SK-N-SH (cell line): ENCODE measurements around the gene ARHGDIB.
A peak's percentile ranks its signal among the peaks of the same experiment; 100 is the strongest.

ENCODE experiments used
- FOXM1 ChIP-seq: IDR thresholded peaks from 2 replicates; pipeline ENCODE4 v1.4.0; 2012; ENCODE audit warnings: low read depth, mild to moderate bottlenecking
- JUND ChIP-seq: IDR thresholded peaks from 2 replicates; pipeline ENCODE4 v1.4.0; 2012
- POLR2AphosphoS5 ChIP-seq: IDR thresholded peaks from 2 replicates; pipeline ENCODE4 v1.6.1; 2012; ENCODE audit warnings: low read depth, low read length
- RCOR1 ChIP-seq: fragments of 150-350 bp; IDR thresholded peaks from 2 replicates; pipeline ENCODE4 v1.6.1; 2017; ENCODE audit warnings: antibody characterized with exemption, low read length
- TF ChIP-seq, protein P1 (sequence below): fragments of 200-600 bp; sonication (generic); IDR thresholded peaks from 2 replicates; pipeline ENCODE4 v1.6.1; 2017; ENCODE audit warnings: antibody characterized with exemption, mild to moderate bottlenecking, moderate library complexity
- TF ChIP-seq, protein P2 (sequence below): IDR thresholded peaks from 2 replicates; pipeline ENCODE4 v1.4.0; 2012; ENCODE audit warnings: low read depth

DNA sequence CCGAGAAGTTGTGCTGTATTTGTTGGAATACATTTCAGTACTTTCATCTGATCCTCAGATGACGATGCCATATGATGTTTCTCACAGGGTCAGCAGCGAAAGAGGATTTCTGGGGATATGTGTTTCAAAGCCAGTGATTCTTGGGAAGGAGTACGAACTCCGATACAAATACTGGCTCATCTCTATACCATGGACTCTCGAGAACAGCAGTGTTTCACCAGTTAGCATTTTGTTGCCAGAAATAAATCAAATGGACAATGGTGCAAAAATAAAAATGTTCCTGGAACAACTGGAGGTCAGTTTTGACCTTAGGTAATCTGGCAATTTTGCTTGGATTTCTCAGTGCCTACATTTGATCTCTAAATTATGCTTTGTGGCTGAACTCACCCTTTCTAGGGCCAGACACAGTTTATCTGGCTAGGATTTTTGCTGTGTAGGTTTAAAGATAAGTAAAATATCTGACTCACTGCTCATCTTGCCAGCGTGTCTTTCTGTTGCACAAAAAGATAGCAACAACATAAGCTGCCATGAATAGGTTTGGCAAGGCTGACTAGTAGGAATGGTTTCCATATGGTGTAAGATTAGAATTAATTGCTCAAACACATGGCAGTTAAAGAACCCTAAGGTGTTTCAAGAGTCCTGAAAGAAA, 64.8 kb downstream of the ARHGDIB start:
- TF ChIP-seq, protein P1, sequence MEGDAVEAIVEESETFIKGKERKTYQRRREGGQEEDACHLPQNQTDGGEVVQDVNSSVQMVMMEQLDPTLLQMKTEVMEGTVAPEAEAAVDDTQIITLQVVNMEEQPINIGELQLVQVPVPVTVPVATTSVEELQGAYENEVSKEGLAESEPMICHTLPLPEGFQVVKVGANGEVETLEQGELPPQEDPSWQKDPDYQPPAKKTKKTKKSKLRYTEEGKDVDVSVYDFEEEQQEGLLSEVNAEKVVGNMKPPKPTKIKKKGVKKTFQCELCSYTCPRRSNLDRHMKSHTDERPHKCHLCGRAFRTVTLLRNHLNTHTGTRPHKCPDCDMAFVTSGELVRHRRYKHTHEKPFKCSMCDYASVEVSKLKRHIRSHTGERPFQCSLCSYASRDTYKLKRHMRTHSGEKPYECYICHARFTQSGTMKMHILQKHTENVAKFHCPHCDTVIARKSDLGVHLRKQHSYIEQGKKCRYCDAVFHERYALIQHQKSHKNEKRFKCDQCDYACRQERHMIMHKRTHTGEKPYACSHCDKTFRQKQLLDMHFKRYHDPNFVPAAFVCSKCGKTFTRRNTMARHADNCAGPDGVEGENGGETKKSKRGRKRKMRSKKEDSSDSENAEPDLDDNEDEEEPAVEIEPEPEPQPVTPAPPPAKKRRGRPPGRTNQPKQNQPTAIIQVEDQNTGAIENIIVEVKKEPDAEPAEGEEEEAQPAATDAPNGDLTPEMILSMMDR: no peak
- TF ChIP-seq, protein P2, sequence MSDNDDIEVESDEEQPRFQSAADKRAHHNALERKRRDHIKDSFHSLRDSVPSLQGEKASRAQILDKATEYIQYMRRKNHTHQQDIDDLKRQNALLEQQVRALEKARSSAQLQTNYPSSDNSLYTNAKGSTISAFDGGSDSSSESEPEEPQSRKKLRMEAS: peak; percentile 55; the same call in 1 of the 2 replicates
- TF ChIP-seq POLR2AphosphoS5: no peak
- no peak for TF ChIP-seq FOXM1
- peak; percentile 46 for TF ChIP-seq JUND
- TF ChIP-seq RCOR1: no peak
